ENCODE measurements around the gene CFAP99.

The CFAP99 gene

DNA sequence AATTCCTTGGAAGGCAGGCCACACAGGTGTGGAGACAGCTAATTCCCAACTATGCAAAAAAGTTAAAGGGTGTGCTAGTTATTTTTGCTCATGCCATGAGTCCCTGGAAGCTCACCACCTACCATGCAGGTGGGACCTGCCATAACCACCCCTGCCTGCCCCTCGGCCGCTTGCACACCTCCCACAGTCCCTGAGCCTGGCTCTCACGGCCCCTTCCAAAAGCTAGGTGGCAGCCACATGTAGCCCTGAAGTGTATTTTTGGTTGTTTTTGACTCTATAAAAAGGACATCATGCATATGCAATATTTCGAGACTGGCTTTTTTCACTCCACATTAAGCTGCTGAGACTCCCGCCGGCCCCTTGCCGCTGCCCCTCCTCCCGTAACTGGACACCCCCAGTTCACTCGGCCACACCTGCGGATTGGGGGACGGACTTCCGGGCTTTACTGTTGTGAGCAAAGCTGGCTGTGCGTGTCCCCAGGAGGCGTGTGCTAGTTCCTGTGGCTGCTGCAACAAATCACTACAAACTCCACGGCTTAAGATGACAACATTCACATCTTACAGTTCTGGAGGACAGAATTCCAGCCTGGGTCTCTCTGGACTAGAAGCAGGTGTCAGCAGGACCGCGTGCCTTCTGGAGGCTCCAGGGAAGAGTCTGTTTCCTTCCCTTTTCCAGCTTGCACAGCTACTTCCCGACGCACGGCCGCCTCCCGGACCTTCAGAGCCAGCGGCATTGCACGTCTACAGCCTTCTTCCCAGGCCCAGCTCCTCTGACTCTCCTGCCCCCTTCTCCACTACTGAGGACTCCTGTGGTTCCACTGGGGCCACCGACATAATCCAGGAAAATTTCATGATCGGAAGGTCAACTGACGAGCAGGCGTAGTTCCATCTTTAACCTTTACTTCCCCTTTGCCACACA is 25.1 kb upstream of the CFAP99 start:
- DNase-seq, result no peak

DNA sequence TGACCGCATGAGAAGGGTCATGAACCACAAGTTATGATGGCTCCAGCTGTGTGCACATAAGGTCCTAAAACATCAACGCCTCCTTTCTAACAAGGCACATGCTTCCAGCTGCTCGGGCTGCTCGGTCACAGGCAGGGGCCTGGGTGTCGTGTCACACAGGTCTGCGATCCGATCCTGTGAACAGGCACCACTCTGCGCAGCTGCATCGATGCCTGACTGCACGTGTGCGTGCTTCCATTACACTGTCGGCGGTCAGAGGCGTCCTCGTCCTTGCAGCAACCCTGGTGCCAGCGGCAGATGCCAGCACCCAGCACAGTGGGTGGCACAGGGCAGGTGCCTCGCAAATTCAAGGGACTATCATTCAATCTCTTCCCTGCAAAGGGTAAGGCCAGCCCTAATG is 24.2 kb upstream of the CFAP99 start:
- no peak for DNase-seq

DNA sequence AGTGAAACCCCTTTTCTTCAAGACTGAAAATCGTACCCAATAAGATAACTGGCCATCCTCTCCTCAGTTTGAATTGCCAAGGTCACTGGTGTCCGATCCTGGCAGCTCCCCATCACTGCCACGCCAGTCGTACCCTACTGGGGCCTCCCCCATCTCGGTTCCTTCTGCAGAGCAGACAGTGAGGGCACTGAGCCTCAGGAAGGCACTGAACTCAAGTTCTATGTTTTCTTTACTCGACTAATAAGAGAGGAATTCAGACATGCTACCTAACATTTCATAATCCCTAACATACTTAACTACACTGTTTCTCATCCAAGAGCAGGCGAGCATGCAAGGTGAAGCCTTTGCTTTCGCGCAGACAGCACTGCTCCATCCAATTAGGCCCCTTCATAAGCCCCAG is 23.7 kb upstream of the CFAP99 start:
- DNase-seq, result no peak

DNA sequence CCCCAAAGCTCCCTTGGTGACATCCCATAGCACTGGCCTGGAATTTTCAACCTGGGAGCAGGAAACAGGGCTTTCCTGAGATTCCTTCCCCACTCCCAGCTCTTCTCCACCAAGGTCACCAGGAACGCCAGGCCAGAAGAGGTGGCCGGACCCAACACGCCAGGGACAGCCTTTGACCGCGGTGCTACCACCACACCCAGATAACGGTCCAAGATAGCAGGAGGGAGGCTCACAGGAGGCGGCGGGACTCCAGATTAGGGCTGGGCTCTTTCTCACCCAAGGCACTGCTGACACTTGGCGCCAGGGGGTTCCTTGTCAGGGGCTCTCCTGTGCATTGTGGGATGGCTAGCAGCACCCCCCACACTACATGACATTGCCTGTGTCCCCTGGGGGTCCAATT is 23.2 kb upstream of the CFAP99 start:
- no peak for DNase-seq

- DNase-seq, result no peak
Measured at GRCh38 chr4:2396781-2397368, 21.9 kb upstream of the CFAP99 start.

DNA sequence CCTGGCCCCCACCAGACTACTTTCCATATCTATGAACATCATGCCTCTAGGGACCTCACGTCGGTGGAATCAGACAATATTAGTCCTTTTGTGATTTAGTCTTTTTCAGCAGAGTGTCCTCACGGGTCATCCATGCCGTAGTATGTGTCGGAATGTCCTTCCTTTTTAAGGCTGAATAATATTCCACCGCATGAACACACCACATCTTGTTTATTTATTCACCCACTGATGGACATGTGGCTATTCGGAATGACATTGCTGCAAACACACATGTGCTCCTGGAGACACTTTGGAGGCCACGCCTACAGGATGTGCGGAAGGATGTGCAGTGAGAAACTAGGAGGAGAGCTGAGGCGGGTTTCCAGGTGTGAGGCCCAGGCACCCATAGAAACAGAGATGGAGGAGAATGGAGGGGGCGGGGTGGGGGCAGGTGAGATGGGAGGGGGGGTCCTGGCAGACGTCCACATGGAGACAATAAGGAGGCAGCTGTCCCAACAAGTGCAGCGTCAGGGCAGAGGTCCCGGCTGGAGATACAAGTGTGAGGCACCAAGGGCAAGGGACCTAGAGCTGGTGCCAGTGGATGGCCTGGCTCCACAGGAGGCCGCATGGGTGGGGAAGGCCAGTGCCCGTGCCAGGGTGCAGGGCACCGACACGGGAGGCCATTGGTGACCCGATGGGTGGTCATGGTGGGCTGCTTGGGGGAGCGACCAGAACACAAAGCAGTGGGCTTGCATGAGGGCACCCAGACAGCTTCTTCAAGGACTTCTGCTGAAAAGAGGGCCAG is 21.0 kb upstream of the CFAP99 start:
- DNase-seq, result no peak

DNA sequence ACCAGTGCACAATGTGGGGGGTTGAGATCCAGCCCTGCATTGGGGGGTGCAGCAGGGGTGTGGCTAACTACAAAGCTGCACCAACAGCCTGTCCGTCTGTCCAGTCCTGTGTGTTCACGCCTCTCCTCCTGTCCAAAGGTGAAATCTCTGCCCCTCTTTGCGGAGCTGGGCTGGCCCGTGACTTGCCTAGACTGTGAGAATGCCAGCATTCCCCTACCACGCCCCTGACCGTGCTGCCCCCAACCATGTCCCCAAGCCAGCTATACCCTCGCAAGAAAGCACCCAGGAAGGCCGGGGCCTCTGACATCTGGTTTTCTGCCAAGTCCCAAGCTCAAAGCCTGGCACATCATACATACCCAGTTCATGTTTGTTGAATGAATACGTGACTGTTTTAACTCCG is 19.5 kb upstream of the CFAP99 start:
- no peak for DNase-seq

- DNase-seq, result no peak
Measured at GRCh38 chr4:2399631-2400190, 19.0 kb upstream of the CFAP99 start.

- DNase-seq, result no peak
Measured at GRCh38 chr4:2400841-2401609, 17.7 kb upstream of the CFAP99 start.

DNA sequence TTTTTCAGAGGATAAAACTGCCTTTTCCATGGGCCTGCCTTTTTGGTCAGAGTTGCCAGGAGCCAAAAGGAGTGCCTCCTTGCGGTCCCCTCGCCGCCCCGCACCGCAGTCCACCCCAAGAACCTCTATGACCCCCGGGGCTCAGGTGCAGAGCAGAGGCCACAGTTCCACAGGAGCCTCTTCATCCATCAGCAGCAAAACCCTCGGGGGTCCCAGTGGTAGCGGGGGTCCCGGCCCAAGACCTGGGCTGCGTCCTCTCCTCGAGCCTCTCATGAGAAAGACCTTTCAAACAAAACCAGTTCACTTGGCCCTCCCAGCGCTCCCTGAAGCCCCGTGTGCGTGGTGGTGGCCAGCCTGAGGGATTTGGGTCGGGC is 17.2 kb upstream of the CFAP99 start:
- no peak for DNase-seq

GRCh38 chr4:2402048-2402842 is 16.5 kb upstream of the CFAP99 start:
- no peak for DNase-seq

- DNase-seq, result no peak
Measured at GRCh38 chr4:2402941-2403340, 15.8 kb upstream of the CFAP99 start.

DNA sequence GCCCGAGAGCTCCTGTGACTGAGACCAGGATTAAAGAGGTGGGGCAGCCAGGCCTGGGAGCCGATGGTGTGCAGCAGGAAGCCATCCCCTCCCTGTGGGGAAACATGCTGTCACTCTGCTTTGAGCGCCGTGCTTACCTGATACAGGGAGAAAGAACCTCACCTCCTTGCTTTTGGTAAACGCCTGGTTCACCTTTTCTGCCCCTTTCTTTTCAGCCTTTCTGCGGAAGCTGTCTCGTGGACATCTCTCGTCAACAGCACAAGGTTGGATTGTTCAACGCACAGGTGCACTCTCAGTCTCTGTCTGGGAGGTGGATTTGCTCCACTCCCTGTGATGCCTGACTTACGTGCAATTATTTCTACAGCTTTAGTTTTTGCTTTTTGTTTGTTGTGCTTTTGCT is 12.3 kb upstream of the CFAP99 start:
- DNase-seq, result no peak

DNA sequence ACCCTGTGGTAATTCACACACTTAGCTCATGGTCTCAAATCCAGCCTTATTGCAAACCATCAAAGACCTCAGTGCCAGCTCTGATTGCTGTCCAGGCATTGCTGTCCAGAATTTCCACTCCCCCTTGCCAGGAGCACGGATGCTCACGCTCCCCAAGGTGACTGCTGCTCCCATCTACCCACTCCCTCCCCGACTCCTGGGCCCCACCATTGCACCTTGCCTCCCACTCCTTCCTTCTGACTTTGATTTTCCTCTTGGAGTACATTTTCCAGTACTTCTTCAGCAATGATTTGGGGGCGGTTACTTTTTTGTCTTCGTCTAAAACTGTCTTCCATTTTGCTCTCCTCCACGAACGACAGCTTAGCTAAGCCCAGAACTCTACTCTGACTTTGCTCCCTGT is 11.8 kb upstream of the CFAP99 start:
- no peak for DNase-seq

- no peak for DNase-seq
Measured at GRCh38 chr4:2407991-2408342, 10.8 kb upstream of the CFAP99 start.

- no peak for DNase-seq
Measured at GRCh38 chr4:2408401-2408958, 10.3 kb upstream of the CFAP99 start.

GRCh38 chr4:2408976-2409375 is 9.8 kb upstream of the CFAP99 start:
- DNase-seq, result no peak

GRCh38 chr4:2409381-2409783 is 9.4 kb upstream of the CFAP99 start:
- no peak for DNase-seq

DNA sequence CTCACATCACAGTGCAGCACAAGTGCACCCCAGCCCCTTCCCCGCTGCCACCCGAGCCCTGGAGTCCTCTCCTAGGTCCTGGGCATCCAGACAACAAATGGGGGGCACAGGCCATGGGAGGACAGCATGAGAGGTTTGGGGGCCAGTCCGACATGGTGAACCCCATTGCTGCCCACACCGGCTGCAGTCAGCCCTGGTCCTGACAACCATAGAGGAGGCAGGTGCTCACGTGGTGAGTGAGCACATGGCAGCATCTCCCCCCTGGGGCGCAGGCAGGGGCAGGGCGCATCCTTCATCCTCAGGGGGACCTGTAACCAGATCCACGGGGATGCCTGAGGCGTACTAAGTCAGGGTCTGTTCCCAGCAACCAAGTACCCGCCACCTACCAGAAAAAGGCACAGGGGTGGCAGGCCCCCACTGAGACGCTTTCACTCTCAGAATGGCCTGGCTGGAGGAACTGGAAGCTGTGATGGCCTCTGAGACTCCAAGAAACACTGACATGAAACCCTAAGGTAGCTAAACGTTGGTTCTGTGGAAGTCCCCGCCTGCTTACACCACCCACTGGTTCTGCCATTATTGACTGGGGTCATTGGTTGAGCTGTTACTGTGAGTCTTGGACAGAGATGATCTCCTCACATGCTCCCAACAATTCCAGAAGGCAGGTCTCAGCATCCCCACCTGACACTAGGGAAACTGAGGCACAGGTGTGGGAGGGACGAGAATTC is 6.8 kb upstream of the CFAP99 start:
- no peak for DNase-seq

GRCh38 chr4:2412534-2412884 is 6.2 kb upstream of the CFAP99 start:
- DNase-seq, result no peak

Measured in SIG-M5 (cell line).